Epidermal melanocyte (primary cell): ENCODE measurements around the gene ZC3HAV1.
"Not testable (repeated sequence)": the region's sequence is repeated elsewhere in the genome, so short reads cannot be mapped to it uniquely, and the experiment has no call there.

Experiments
- DNase-seq: peaks from one replicate; pipeline ENCODE4 v3.0.0; 2011; ENCODE audit warnings: low spot score; ENCODE audit not compliant: insufficient read length

Gene ZC3HAV1

DNA sequence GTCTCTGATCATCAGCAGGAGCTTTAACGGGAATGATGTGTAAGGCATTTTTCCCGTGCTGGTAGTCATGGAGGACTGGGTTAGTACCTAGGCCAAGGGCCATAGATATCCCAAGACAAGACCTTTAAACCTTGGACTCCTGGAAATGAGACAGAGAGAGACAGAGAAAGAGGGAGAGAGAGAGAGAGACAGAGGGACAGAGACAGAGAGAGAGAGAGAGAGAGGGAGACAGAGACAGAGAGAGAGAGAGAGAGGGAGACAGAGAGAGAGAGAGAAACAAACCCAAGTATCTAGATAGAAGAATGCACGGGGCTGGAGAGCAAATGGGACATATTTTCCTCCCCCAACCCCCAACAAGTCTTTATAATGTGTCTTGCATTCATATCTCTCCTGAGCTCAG lies 22.3 kb downstream of the ZC3HAV1 start:
- DNase-seq: no peak

- DNase-seq: no peak
Observed at GRCh38 chr7:139086454-139086853, 23.1 kb downstream of the ZC3HAV1 start.

- DNase-seq: no peak
Observed at GRCh38 chr7:139084709-139085108, 24.8 kb downstream of the ZC3HAV1 start.

- no peak for DNase-seq
Observed at GRCh38 chr7:139081584-139081983, 27.9 kb downstream of the ZC3HAV1 start.

DNA sequence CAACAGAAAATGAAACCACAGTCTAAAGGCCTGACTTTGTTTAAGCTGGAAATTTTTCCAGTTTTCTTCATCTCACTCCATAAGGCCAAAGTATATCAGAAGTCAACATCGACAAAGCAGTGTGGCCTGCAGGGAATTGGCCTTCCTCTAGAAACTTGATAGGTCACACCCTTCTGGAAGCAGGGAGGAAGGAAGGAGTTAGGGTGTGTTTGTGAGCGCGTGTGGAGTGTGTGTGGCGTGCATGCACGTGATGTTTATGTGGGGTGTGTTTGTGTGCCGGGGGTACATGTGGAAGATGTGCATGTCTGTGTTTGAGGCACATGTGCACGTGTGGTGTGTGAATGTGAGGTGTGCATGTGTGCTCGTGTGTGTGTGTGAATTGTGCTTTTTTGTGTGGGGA lies 28.6 kb downstream of the ZC3HAV1 start:
- no peak for DNase-seq

DNA sequence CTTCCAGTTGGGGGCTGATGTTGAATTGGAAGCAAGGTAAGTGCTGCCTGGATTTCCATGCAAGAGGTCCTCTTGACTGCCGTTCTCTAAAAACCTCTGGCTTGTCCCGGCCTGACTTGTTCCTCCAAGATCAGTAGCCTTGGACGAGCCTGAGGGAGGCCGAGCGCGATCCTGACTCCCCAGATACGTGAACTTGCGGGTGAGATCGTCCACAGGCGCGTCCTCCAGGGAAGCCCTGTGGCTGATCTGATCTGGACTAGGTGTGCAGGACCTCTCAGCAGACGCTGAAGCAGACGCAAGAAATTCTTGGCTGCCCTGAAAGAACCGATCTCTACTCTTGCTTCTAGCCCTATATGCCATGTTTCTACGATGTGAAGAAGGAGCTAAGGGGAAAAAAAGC lies 29.7 kb downstream of the ZC3HAV1 start:
- no peak for DNase-seq

DNA sequence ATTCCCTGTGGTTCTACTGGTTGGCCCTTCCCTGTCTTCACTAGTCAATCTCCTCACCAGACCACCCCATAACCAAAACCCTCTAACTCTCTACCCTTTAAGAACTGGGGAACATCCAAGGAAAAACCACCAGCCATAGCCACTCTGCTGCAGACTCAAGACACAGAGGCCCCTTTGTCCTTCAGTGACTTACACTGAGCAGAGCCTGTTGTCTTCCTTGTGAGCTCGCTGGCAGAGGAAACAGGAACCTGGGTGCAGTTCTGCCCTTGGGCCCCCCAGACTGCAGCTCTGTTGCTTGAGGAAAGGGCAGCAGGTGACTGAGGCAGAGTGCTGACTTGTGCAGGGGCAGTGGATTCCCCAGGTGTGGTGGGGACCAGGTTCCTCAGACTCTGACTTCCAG lies 30.6 kb downstream of the ZC3HAV1 start:
- no peak for DNase-seq

DNA sequence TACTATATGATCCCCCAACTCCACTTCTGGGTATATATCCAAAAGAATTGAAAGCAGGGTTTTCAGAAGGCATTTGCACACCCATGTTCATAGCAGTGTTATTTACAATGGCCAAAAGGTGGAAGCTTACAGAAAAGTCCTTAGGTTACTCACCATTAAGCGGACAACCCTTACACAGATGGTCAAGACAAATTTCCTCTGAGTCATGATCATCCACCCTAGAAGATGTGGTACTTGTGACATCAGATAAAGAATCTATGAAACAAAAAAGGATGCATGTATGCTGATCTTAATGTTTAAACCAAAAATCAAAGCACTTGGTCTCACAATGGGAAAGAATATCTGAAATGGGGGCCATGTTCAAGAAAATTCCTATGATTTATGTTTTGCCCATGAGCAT lies 31.1 kb downstream of the ZC3HAV1 start:
- no peak for DNase-seq

DNA sequence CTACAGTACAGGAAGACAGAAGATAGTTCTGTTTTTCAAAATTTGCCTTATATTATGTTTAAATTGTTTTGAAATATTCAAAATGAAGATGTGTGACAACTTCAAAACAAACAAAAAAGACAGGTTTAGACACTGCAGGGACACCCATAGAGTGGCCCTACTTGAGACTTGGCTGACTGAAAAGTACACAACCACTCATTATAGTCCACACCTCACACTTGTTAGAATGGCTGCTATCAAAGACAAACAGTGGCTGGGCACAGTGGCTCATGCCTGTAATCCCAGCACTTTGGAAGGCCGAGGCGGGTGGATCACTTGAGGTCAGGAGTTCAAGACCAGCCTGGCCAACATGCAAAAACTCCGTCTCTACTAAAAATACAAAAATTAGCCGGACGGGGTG lies 31.8 kb downstream of the ZC3HAV1 start:
- not testable (repeated sequence) for DNase-seq

GRCh38 chr7:139075871-139076686 lies 33.4 kb downstream of the ZC3HAV1 start:
- DNase-seq: no peak

GRCh38 chr7:139075031-139075652 lies 34.4 kb downstream of the ZC3HAV1 start:
- peak; percentile 56 for DNase-seq

DNA sequence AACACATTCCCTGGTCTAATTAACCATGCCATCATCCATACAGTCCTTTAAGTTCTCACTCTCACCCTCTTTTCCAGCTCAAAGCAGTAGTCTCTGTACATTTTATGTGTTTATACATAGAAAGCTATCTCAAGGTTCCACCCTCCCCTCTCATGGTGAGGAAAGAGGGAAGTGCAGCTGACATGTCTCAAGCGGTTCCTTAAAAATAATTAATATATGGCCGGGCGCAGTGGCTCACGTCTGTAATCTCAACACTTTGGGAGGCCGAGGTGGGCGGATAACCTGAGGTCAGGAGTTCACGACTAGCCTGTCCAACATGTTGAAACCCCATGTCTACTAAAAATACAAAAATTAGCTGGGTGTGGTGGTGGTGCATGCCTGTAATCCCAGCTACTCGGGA lies 36.7 kb downstream of the ZC3HAV1 start:
- no peak for DNase-seq

DNA sequence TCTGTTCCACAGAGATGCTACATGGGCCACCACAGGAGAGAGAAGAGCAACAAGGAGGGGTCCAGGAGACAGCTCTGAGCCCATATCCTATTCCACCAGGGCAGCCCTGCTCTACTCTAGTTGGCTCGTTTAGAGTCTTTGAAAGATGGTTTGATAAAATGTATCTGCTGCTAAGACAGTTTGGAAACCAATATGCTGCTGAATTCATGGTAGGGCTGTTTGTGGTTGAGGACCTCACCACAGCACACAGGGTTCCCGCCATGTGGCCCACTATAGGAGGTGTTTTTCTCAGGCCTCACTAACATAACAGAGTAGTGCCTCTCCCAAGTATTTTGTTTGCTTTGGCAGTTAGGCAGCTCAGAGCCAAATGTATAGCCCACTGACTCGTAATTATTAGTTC lies 37.8 kb downstream of the ZC3HAV1 start:
- no peak for DNase-seq

- no peak for DNase-seq
Observed at GRCh38 chr7:139068544-139069399, 40.7 kb downstream of the ZC3HAV1 start.

- DNase-seq: no peak
Observed at GRCh38 chr7:139066315-139066714, 43.2 kb downstream of the ZC3HAV1 start.

GRCh38 chr7:139065323-139065722 lies 44.2 kb downstream of the ZC3HAV1 start:
- no peak for DNase-seq

GRCh38 chr7:139061416-139061815 lies 48.1 kb downstream of the ZC3HAV1 start:
- DNase-seq: no peak

- DNase-seq: no peak
Observed at GRCh38 chr7:139060695-139061237, 48.8 kb downstream of the ZC3HAV1 start.

- no peak for DNase-seq
Observed at GRCh38 chr7:139059905-139060304, 49.6 kb downstream of the ZC3HAV1 start.

DNA sequence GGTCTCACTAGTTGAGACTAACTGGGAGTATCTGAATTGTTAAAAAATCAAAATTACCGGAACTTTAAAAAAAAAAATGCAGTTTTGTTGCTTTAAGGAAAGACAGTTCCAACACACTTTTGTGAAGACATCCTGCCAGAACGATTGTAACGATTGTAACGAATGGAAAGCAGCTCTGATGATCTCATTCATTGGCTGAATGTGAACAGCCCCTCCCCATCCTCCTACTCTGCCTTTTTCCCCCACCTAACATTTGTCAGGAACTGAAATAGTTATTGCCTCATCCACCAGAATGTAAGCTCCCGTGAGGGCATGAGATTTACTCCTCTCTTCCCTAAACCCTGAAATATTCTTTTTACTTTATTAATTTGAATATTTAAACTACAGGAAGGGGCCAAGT lies 50.6 kb downstream of the ZC3HAV1 start:
- no peak for DNase-seq

DNA sequence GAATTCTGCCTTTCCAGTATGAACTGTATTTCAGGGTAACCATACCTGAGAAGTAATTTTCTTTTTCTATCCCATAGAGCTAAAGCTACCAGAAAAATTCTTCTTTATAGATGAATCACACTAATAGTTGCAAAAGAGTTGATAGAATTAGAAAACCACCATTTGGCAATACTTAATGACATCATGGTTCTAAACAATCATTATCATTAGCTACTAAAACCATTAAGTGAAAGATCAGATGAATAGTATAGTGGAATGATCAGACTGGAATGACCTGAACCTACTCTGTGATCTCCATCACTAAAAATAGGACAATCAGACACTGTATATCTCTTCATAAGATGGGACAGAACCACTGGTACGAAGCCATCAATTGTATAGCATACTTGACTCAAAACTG lies 53.8 kb downstream of the ZC3HAV1 start:
- DNase-seq: no peak

DNA sequence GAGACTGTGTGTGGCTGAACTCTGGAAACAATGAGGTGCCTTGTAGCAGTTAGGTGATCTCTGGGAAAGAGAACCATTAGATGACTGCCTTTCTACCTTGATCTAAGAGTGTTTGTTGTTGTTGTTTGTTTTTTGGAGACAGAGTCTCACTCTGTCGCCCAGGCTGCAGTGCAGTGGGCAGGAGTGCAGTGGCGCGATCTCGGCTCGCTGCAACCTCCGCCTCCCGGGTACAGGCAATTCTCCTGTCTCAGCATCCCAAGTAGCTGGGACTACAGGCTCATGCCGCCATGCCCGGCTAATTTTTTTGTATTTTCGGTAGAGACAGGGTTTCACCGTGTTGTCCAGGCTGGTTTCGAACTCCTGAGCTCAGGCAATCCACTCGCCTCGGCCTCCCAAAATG lies 54.9 kb downstream of the ZC3HAV1 start:
- not testable (repeated sequence) for DNase-seq
